PFSK-1 (cell line): Measurements from ENCODE around the gene ZBTB48.

Source experiments
- FOXP2 ChIP-seq: optimal IDR thresholded peaks from 2 replicates; pipeline ENCODE3; 2011; ENCODE audit warnings: borderline replicate concordance, control low read depth, inconsistent platforms; ENCODE audit not compliant: insufficient read depth; ENCODE audit errors: extremely low read length, extremely low read depth
- POLR2AphosphoS5 ChIP-seq: IDR thresholded peaks from 2 replicates; pipeline ENCODE4 v1.6.1; 2012; ENCODE audit warnings: low read depth, mild to moderate bottlenecking, control low read depth, low read length, moderate library complexity
- TAF1 ChIP-seq: IDR thresholded peaks from 2 replicates; pipeline ENCODE4 v1.6.1; 2012; ENCODE audit warnings: low read length, control low read depth, borderline replicate concordance; ENCODE audit not compliant: insufficient read depth
- TF ChIP-seq, protein P1 (sequence below), 2 experiments: IDR thresholded peaks; 2 replicates each; pipeline versions ENCODE4 v1.6.1 to v1.8.0; 2011 to 2012; ENCODE audit warnings: low read depth in 2 of 2, low read length in 2 of 2, control low read depth in 1 of 2, inconsistent platforms in 1 of 2, mild to moderate bottlenecking in 1 of 2, moderate library complexity in 1 of 2; ENCODE audit not compliant: insufficient read depth in 1 of 2

DNA sequence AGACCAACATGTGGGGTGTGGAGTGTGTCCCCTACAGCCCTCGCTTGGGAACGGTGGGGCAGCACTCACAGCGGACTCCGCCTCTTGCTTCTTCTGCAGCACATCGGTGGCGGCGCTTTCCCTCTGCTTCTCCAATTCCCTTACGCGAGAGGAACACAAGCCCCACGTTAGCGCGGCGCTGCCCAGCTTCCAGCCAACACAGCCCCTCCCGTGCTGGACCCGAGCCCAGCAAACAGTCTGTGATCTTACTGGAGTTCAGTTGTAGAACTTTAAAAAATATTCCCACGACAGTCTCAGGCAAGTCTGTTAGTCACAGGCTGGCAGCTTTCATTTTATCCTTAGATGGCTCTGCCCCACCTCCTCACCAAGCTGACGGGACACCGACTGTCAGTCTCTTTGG is 58.4 kb downstream of the ZBTB48 start:
- TF ChIP-seq, protein P1, sequence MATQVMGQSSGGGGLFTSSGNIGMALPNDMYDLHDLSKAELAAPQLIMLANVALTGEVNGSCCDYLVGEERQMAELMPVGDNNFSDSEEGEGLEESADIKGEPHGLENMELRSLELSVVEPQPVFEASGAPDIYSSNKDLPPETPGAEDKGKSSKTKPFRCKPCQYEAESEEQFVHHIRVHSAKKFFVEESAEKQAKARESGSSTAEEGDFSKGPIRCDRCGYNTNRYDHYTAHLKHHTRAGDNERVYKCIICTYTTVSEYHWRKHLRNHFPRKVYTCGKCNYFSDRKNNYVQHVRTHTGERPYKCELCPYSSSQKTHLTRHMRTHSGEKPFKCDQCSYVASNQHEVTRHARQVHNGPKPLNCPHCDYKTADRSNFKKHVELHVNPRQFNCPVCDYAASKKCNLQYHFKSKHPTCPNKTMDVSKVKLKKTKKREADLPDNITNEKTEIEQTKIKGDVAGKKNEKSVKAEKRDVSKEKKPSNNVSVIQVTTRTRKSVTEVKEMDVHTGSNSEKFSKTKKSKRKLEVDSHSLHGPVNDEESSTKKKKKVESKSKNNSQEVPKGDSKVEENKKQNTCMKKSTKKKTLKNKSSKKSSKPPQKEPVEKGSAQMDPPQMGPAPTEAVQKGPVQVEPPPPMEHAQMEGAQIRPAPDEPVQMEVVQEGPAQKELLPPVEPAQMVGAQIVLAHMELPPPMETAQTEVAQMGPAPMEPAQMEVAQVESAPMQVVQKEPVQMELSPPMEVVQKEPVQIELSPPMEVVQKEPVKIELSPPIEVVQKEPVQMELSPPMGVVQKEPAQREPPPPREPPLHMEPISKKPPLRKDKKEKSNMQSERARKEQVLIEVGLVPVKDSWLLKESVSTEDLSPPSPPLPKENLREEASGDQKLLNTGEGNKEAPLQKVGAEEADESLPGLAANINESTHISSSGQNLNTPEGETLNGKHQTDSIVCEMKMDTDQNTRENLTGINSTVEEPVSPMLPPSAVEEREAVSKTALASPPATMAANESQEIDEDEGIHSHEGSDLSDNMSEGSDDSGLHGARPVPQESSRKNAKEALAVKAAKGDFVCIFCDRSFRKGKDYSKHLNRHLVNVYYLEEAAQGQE (IDR thresholded peaks at IDR 0.05; ENCODE audit: insufficient read depth in 1 of 2, low read depth in 2 of 2, low read length in 2 of 2) = no peak
- TF ChIP-seq TAF1 (no peak), POLR2AphosphoS5 (no peak), FOXP2 (no peak)
